Effector memory CD4-positive, alpha-beta T cell (primary cell): ENCODE results near the gene TRUB1.
"Not testable (repeated sequence)": the region's sequence is repeated elsewhere in the genome, so short reads cannot be mapped to it uniquely, and the experiment has no call there.

Experiments
- DNase-seq, 3 donors: peaks; one replicate each; pipeline ENCODE4 v3.0.0-alpha.2; 2020
- H3K27ac ChIP-seq: 2 replicates; pipeline ENCODE4 v1.7.0; 2013; ENCODE audit warnings: mild to moderate bottlenecking, low read length, moderate library complexity; ENCODE audit not compliant: insufficient read depth, poor library complexity, severe bottlenecking
- H3K27me3 ChIP-seq: replicated peaks from 2 replicates; pipeline ENCODE4 v1.7.0; 2013; ENCODE audit warnings: mild to moderate bottlenecking, low read length; ENCODE audit not compliant: insufficient read depth, control insufficient read depth, poor library complexity, severe bottlenecking
- H3K36me3 ChIP-seq: 2 replicates; pipeline ENCODE4 v1.7.0; 2013; ENCODE audit warnings: mild to moderate bottlenecking, low read length, moderate library complexity; ENCODE audit not compliant: control insufficient read depth, insufficient read depth
- H3K4me1 ChIP-seq: 2 replicates; pipeline ENCODE4 v1.7.0; 2013; ENCODE audit warnings: low read length, mild to moderate bottlenecking; ENCODE audit not compliant: control insufficient read depth, insufficient read depth, poor library complexity, severe bottlenecking
- H3K4me3 ChIP-seq: 2 replicates; pipeline ENCODE4 v1.7.0; 2013; ENCODE audit warnings: low read length, low read depth, mild to moderate bottlenecking; ENCODE audit not compliant: insufficient read depth, poor library complexity, severe bottlenecking
- H3K9me3 ChIP-seq: 2 replicates; pipeline ENCODE4 v1.7.0; 2013; ENCODE audit warnings: mild to moderate bottlenecking, low read length, moderate library complexity; ENCODE audit not compliant: control insufficient read depth
- total RNA-seq, 3 donors: gene quantifications; one replicate each; lab custom pipeline; 2026; lab: John Stamatoyannopoulos, UW

TRUB1 gene
- 9.5 to 15.1 (median 14.2) reads per million in 3 donors for total RNA-seq

GRCh38 chr10:114937962-114938855, at the start of gene TRUB1:
Gene TRUB1, plus strand, starts transcription at chr10:114938195. Its CDS starts 59 bp downstream, at chr10:114938254.
- peak within 1 kb of the TSS; percentile 91 for H3K4me3 ChIP-seq
- no peaks in the 10 kb centered on the region for H3K27me3 ChIP-seq
- peaks cover 9% of the 10 kb centered on the region for H3K36me3 ChIP-seq
- H3K27ac ChIP-seq: peak within 1 kb of the TSS; percentile 69
- H3K9me3 ChIP-seq: no peaks in the 10 kb centered on the region
- H3K4me1 ChIP-seq: peaks cover 7% of the 10 kb centered on the region
- peak; percentile 69 to 81 (median 77) for DNase-seq

GRCh38 chr10:114893251-114893650, 44.7 kb upstream of the TRUB1 start:
- H3K4me3 ChIP-seq: no peak overlapping the region
- H3K27me3 ChIP-seq: no peaks in the 10 kb centered on the region
- no peak for DNase-seq
- H3K27ac ChIP-seq: no peak overlapping the region
- no peaks in the 10 kb centered on the region for H3K36me3 ChIP-seq
- no peaks in the 10 kb centered on the region for H3K4me1 ChIP-seq
- no peaks in the 10 kb centered on the region for H3K9me3 ChIP-seq

GRCh38 chr10:114894911-114895310, 43.1 kb upstream of the TRUB1 start:
- Histone ChIP-seq H3K27ac (no peak overlapping the region), H3K4me1 (no peaks in the 10 kb centered on the region), H3K36me3 (no peaks in the 10 kb centered on the region), H3K27me3 (no peaks in the 10 kb centered on the region), H3K4me3 (no peak overlapping the region), H3K9me3 (no peaks in the 10 kb centered on the region)
- DNase-seq: no peak

- not testable (repeated sequence) for H3K4me3 ChIP-seq, H3K9me3 ChIP-seq, DNase-seq, H3K4me1 ChIP-seq, H3K36me3 ChIP-seq, H3K27ac ChIP-seq, H3K27me3 ChIP-seq
These were observed 41.0 kb upstream of the TRUB1 start for GRCh38 chr10:114897011-114897410.

GRCh38 chr10:114897593-114897992, 40.4 kb upstream of the TRUB1 start:
- Histone ChIP-seq H3K4me1 (no peaks in the 10 kb centered on the region), H3K9me3 (no peaks in the 10 kb centered on the region), H3K36me3 (no peaks in the 10 kb centered on the region), H3K27me3 (no peaks in the 10 kb centered on the region), H3K4me3 (no peak overlapping the region), H3K27ac (no peak overlapping the region)
- no peak for DNase-seq

- H3K27ac ChIP-seq: no peak overlapping the region
- H3K9me3 ChIP-seq: no peaks in the 10 kb centered on the region
- no peaks in the 10 kb centered on the region for H3K4me1 ChIP-seq
- no peak overlapping the region for H3K4me3 ChIP-seq
- no peaks in the 10 kb centered on the region for H3K27me3 ChIP-seq
- H3K36me3 ChIP-seq: no peaks in the 10 kb centered on the region
- no peak for DNase-seq
These were observed 38.0 kb upstream of the TRUB1 start for GRCh38 chr10:114899982-114900381.

- no peak for DNase-seq
- peaks cover 3% of the 10 kb centered on the region for H3K27me3 ChIP-seq
- H3K9me3 ChIP-seq: no peaks in the 10 kb centered on the region
- H3K4me3 ChIP-seq: no peak overlapping the region
- no peaks in the 10 kb centered on the region for H3K4me1 ChIP-seq
- no peak overlapping the region for H3K27ac ChIP-seq
- no peaks in the 10 kb centered on the region for H3K36me3 ChIP-seq
These were observed 37.3 kb upstream of the TRUB1 start for GRCh38 chr10:114900658-114901057.

- peaks cover 3% of the 10 kb centered on the region for H3K27me3 ChIP-seq
- H3K9me3 ChIP-seq: no peaks in the 10 kb centered on the region
- no peaks in the 10 kb centered on the region for H3K4me1 ChIP-seq
- no peak for DNase-seq
- H3K27ac ChIP-seq: no peak overlapping the region
- no peaks in the 10 kb centered on the region for H3K36me3 ChIP-seq
- no peak overlapping the region for H3K4me3 ChIP-seq
These were observed 35.8 kb upstream of the TRUB1 start for GRCh38 chr10:114902151-114902550.

GRCh38 chr10:114905450-114905849, 32.5 kb upstream of the TRUB1 start:
- Histone ChIP-seq H3K36me3 (no peaks in the 10 kb centered on the region), H3K9me3 (no peaks in the 10 kb centered on the region), H3K4me1 (no peaks in the 10 kb centered on the region), H3K4me3 (no peak overlapping the region), H3K27ac (no peak overlapping the region), H3K27me3 (peaks cover 3% of the 10 kb centered on the region)
- no peak for DNase-seq

GRCh38 chr10:114906981-114907380, 31.0 kb upstream of the TRUB1 start:
- Histone ChIP-seq H3K4me3 (no peak overlapping the region), H3K27ac (no peak overlapping the region), H3K9me3 (no peaks in the 10 kb centered on the region), H3K4me1 (no peaks in the 10 kb centered on the region), H3K36me3 (no peaks in the 10 kb centered on the region), H3K27me3 (peaks cover 3% of the 10 kb centered on the region)
- DNase-seq: no peak
